ENCODE data around the gene NDUFV3. TPM values are rescaled to one million over a fixed set of nuclear protein-coding genes. Genes with fewer than 3 reads are reported as not detected.

The NDUFV3 gene
- polyA plus RNA-seq, 1 donor (not counting 4 experiments of a cell fraction or from before 2014, with no cell fraction given) = 28.9 TPM

DNA sequence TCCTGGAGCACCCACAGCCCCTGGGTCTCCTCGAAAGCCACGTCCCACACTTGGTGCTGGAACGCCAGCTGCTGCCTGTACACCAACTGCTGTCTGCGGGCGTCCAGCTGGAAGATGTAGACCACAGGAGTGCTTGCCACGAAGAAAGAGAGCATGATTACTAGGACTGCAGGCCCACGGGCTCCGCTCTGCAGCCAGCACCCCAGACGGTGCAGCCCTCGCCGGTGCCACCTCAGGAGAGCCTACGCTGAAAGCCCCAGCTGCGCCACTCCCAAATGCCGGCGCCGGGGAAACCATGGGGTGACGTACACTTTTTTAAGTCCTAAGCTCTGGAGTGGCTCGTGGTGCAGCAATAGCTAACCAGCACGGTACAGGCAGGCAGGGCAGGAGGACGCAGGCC is 39.5 kb upstream of the NDUFV3 start:
- Histone ChIP-seq H3K79me2 (ENCODE audit: control insufficient read depth, insufficient read depth, low read length) (peaks cover 49% of the 10 kb centered on the region), H3K9me3 (ENCODE audit: control insufficient read depth, low read depth, low read length) (no peaks in the 10 kb centered on the region), H2AFZ (ENCODE audit: control insufficient read depth, low read length) (no peak overlapping the region), H3K36me3 (ENCODE audit: control insufficient read depth in 2 of 2, extremely low read depth in 1 of 2, insufficient read depth in 2 of 2, low read length in 2 of 2) (peaks cover 59 to 63% of the 10 kb centered on the region in 2 experiments), H3K4me2 (ENCODE audit: control insufficient read depth, extremely low read depth, insufficient read depth, low read depth, low read length) (no peak overlapping the region), H3K9me1 (ENCODE audit: control insufficient read depth, extremely low read depth, insufficient read depth, low read length) (no peaks in the 10 kb centered on the region), H3K9ac (ENCODE audit: control insufficient read depth, extremely low read depth, insufficient read depth, low read length) (no peak overlapping the region), H3K4me1 (ENCODE audit: control insufficient read depth, extremely low read depth, insufficient read depth, low read length) (no peaks in the 10 kb centered on the region), H3K27ac (ENCODE audit: control insufficient read depth, insufficient read depth, low read length) (no peak overlapping the region), H3K4me3 (ENCODE audit: control insufficient read depth in 2 of 3, extremely low read depth in 1 of 3, insufficient read depth in 2 of 3, low read depth in 1 of 3, low read length in 3 of 3) (no peak overlapping the region), H4K20me1 (ENCODE audit: control insufficient read depth, extremely low read depth, insufficient read depth, low read length) (peaks cover 16% of the 10 kb centered on the region), H3K27me3 (ENCODE audit: control insufficient read depth, extremely low read depth, insufficient read depth, low read length) (no peaks in the 10 kb centered on the region)
- dilution Hi-C loops (cut with MboI; ENCODE audit: extremely low pct_ligation_motif_present, low sequenced_read_pairs) = no loop called here
- DNase-seq (ENCODE audit: low read depth, low spot score) (no peak), FAIRE-seq (no peak)
- TF ChIP-seq, protein P1, sequence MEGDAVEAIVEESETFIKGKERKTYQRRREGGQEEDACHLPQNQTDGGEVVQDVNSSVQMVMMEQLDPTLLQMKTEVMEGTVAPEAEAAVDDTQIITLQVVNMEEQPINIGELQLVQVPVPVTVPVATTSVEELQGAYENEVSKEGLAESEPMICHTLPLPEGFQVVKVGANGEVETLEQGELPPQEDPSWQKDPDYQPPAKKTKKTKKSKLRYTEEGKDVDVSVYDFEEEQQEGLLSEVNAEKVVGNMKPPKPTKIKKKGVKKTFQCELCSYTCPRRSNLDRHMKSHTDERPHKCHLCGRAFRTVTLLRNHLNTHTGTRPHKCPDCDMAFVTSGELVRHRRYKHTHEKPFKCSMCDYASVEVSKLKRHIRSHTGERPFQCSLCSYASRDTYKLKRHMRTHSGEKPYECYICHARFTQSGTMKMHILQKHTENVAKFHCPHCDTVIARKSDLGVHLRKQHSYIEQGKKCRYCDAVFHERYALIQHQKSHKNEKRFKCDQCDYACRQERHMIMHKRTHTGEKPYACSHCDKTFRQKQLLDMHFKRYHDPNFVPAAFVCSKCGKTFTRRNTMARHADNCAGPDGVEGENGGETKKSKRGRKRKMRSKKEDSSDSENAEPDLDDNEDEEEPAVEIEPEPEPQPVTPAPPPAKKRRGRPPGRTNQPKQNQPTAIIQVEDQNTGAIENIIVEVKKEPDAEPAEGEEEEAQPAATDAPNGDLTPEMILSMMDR (optimal IDR thresholded peaks at IDR 0.05 in 1 of 3, IDR thresholded peaks at IDR 0.05 in 1 of 3, conservative IDR thresholded peaks at IDR 0.05 in 1 of 3; ENCODE audit: extremely low read depth in 1 of 3, insufficient read depth in 2 of 3, low read length in 3 of 3) = no peak
- no peak for TF ChIP-seq EZH2 (IDR thresholded peaks at IDR 0.05; ENCODE audit: low read length)

DNA sequence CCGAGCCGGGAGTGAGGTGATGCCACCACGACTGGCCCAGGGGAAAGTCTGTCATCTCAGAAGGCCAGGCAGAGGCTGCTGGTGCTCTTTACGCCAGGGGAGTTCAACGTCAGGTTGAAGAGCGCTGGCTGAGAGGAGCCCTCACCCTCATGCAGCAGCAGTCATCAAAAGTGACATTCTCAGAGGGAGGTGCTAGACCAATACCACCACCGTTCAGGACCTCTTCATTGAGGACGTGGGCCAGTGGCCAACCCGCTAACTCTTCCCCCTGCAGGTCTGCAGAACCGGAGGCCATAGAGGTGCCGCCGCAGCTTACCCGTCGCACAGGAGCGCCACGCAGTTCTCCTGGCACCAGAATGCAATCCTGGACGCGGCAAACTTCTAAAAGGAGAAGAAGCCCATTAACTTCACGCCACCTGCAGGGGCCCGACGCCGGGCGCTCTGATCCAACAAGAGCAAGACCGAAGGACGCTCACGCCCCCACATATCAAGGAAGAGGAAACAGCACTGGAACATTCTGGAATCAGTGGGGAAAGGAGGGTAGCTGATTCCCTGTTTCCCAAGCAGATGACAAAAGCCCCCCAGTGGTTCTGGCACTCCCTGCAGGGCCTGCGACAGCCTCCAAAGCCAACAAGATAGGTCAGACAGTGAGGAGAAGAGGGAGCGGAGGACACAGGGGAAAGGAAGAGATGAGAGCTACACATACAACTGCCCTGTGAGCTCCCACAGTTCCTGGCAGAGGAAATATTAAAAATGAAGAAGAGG is 38.7 kb upstream of the NDUFV3 start:
- Histone ChIP-seq H3K79me2 (ENCODE audit: control insufficient read depth, insufficient read depth, low read length) (peaks cover 50% of the 10 kb centered on the region), H3K9me1 (ENCODE audit: control insufficient read depth, extremely low read depth, insufficient read depth, low read length) (no peaks in the 10 kb centered on the region), H3K4me3 (ENCODE audit: control insufficient read depth in 2 of 3, extremely low read depth in 1 of 3, insufficient read depth in 2 of 3, low read depth in 1 of 3, low read length in 3 of 3) (no peak overlapping the region), H4K20me1 (ENCODE audit: control insufficient read depth, extremely low read depth, insufficient read depth, low read length) (peaks cover 21% of the 10 kb centered on the region), H3K9me3 (ENCODE audit: control insufficient read depth, low read depth, low read length) (no peaks in the 10 kb centered on the region), H3K27me3 (ENCODE audit: control insufficient read depth, extremely low read depth, insufficient read depth, low read length) (no peaks in the 10 kb centered on the region), H3K4me1 (ENCODE audit: control insufficient read depth, extremely low read depth, insufficient read depth, low read length) (no peaks in the 10 kb centered on the region), H3K27ac (ENCODE audit: control insufficient read depth, insufficient read depth, low read length) (no peak overlapping the region), H3K4me2 (ENCODE audit: control insufficient read depth, extremely low read depth, insufficient read depth, low read depth, low read length) (no peak overlapping the region), H2AFZ (ENCODE audit: control insufficient read depth, low read length) (no peak overlapping the region), H3K36me3 (ENCODE audit: control insufficient read depth in 2 of 2, extremely low read depth in 1 of 2, insufficient read depth in 2 of 2, low read length in 2 of 2) (peaks cover 62% of the 10 kb centered on the region in 2 experiments), H3K9ac (ENCODE audit: control insufficient read depth, extremely low read depth, insufficient read depth, low read length) (no peak overlapping the region)
- no peak for TF ChIP-seq EZH2 (IDR thresholded peaks at IDR 0.05; ENCODE audit: low read length)
- TF ChIP-seq, protein P1 (optimal IDR thresholded peaks at IDR 0.05 in 1 of 3, IDR thresholded peaks at IDR 0.05 in 1 of 3, conservative IDR thresholded peaks at IDR 0.05 in 1 of 3; ENCODE audit: extremely low read depth in 1 of 3, insufficient read depth in 2 of 3, low read length in 3 of 3) = no peak
- no peak for DNase-seq (ENCODE audit: low read depth, low spot score)
- dilution Hi-C loops (cut with MboI; ENCODE audit: extremely low pct_ligation_motif_present, low sequenced_read_pairs) = no loop called here
- no peak for FAIRE-seq
